ENCODE data around the gene MLLT1.

MLLT1 gene

DNA sequence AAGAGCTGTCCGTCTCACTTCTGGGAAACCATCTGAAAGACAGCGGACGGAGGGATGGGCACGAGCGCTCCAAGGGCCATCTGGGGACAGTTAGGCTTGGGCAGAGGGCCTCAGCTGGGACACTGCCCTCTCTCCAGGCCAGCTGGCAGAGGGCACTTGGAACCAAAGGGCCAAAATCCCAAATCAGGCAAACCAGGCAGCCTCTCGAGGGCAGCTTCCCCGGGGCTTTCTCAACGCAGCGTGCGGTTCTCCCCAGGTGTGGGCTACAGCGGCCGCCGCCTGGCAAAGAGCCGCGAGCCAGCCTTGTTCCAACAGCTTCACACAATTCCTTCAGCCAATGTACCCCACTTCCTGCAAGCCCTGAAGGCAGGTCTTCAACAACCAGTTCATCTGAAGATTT is 5.0 kb downstream of the MLLT1 start:
- no peak for DNase-seq

DNA sequence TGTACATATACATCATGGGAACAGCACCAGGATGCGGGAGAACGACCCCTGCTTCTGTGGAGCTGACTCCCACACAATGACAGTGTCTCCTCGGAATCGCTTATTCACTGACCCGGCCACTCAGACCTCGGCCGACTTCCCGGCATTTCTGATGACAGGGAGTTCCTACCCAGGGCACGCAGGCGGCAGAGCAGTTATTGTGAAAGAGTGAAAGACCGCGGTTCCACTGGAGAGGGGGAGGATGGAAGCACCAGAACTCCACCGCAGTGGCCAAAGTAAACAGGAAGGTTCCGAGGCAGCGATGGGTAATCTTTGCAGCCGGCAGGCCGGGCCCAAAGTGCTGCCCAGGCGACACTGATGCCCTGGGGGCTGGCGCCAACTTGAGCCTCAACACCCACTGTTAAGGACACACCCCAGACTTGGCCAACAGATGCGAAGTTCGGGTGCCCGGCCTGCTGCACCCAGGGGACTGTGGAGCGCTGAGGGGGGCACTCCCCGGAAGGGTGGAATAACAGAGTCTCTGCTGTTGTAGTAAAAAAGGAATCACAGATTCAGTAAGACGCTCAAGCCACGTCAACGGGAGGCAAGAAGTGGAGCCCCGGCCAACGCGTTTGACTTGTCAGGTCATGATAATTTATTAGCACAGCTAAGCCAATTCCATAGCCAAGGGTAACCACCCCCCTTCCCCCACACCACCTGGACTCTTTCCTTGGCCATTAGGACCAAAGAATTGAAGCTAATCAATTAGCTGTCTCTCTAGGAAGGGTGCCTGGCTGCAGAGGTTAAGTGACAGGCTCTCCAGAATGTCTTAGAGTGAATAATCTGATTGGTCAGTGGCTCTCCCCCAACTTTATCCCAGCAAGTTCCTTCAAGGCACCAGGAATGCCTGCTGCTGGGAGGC is 5.8 kb downstream of the MLLT1 start:
- no peak for DNase-seq

DNA sequence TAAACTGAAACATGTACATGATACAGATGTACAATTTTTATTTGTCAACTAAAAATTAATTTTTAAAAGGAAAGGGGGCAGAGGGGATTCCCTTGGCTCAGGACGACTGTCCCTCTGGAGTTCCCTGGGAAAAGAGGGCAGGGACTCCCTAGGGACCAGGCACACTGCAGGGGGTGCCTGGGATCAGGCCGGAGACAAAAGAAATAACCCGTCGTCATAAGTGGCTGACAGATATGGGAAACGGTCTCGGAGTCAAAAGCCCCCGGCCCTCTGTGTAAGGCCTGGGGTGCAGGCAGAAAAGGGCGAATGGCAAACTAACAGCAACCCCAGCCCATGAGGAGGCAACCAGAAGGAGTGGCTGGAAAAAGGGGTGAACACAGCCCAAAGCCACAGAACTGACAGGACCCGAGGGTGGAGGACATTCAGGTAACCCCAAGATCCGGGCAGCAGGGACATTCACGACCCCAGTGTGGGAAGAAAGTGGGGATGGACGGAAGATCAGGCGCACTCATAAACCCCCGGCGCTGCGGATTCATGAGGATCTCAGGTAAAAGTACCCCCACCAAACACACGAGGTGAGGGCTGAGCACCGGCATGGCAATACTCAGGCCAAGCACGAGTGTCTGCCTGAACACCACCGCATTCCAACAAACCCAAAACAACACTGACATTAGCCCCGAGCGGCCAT is 6.7 kb downstream of the MLLT1 start:
- DNase-seq = no peak

DNA sequence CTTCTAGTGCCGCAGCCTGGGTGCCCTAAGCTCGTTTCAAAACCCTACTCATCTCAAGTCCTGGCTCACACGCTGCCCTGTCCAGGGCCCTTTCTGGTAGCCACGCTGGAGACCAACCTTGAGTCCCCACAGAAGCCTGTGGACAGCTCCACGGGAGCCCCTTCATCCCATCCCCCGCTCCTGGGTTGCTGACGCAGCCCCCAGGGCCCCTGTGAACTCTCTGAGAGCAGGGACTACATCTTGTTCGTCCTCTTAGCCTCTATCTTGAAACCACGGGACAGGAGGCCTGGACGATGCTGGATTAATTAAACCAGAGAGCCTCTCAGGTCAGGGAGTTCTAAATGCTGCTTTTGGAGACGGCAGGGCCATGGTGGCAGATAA is 7.4 kb downstream of the MLLT1 start:
- no peak for DNase-seq

DNA sequence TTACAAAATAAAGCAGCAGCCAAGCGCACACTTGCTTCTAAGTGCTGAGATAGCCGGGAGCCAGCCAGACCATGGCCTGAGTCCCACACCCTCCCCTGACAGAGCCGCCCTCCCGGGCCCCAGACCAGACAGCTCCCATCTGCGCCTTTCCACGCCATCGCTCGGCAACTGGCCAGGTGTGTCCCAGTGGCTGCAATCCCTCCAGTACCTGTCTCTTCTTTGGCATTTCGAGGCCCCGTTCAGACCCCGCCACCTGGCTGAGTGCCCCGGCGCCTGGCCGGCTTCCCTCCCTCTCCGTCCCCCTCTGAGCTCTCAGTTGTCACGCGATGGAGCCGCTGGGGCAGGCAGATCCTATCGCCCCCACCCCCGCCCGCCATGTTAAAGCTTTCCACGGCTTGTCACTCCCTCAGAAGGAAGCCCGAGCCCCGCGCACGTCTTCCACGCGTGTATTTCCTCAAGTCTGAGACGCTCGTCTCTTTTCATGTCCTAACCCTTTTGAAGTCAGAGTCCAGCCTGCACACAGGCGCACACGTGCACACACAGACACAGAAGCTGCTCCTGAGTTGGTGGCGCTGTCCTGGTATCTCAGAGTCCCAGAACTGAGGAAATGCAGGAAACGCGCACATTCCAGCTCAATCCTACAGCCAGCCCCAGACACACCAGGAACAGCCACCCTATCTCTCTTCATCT is 7.9 kb downstream of the MLLT1 start:
- DNase-seq = no peak

GRCh38 chr19:6271251-6271650 is 8.5 kb downstream of the MLLT1 start:
- DNase-seq = no peak

- no peak for DNase-seq
Measured at GRCh38 chr19:6270822-6271221, 9.0 kb downstream of the MLLT1 start.

DNA sequence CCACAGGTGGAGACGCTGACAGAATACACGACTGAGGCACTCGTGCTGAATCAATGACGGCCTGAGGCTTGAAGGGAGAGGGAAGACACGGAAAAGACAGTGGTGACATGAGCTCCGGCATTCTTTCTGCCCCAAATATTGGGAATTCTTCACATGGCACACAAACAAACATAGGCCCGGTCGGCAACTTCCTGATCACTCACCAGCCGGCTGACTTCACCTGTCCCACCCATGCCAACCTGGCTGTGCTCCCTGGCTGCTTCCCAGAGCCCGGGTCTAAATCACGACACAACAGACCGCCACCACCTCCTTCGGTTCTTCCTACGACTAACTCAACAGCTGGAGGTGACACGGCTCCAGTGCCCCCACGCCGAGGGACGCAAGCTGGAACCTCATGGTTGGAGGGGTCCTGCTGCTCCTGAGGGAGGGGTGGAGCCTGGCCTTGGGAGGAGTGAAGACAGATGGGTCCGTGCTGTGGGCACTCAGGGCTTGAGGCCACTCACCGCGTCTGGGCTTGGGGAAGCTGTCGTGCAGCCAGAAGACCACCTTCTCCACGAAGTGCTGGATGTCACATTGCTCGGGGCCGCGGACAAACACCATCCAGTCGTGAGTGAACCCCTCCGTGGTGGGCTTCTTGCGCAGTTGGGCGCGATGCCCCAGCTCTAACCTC is 9.6 kb downstream of the MLLT1 start:
- DNase-seq = no peak

DNA sequence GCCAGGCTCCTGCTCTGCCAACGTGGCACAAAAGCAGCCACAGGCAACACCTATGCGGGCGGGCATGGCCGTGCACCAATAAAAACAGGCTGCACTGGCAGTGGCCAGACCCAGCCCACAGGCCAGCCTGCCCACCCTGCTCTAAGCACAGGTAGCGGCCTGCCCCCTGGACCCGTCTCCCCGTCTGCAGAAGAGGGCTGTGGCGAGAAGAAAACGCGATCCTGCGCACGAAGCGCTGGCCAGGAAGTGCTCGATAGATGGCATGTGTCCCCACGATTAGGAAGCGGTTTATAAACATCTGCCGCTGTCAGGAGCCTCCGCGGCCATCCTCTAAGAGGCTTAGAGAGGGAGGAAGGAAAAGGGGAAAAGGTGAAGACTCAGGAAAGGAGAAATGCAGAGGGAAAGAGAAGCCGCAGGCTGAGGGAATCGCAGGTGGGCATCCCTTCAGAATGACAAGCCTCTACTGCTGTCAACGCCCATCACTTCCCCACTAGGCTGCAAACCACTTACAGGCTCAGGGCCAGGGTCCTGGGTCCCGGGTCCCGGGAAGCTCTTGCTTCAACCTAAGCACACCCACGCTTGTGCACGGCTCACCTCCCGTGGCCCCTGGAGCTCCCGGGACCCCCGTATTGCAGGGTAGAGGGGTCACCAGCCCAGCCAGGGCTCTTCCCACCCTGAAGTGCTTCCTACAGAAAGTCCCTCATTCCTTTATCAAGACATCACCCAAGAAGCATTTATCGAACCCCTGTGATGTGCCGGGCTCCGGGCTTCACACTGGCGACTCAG is 10.5 kb downstream of the MLLT1 start:
- DNase-seq = no peak

GRCh38 chr19:6268382-6268771 is 11.4 kb downstream of the MLLT1 start:
- DNase-seq = no peak

- DNase-seq = no peak
Measured at GRCh38 chr19:6267552-6268381, 12.0 kb downstream of the MLLT1 start.

DNA sequence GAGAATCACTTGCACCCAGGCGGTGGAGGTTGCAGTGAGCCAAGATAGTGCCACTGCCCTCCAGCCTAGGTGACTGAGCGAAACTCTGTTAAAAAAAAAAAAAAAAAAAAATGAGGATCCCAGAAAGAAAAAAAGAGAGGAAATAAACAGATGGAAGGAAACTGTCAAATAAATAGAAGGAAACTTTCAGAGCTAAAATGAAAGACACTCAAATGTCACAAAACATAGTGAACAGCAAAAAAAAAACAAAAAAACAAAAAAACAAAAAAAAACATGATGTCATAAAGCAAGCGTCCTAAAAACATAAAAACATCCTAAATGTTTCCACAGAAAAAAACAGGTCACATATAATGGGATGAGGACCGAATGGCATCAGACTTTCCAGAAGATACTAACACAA is 15.0 kb downstream of the MLLT1 start:
- no peak for DNase-seq

DNA sequence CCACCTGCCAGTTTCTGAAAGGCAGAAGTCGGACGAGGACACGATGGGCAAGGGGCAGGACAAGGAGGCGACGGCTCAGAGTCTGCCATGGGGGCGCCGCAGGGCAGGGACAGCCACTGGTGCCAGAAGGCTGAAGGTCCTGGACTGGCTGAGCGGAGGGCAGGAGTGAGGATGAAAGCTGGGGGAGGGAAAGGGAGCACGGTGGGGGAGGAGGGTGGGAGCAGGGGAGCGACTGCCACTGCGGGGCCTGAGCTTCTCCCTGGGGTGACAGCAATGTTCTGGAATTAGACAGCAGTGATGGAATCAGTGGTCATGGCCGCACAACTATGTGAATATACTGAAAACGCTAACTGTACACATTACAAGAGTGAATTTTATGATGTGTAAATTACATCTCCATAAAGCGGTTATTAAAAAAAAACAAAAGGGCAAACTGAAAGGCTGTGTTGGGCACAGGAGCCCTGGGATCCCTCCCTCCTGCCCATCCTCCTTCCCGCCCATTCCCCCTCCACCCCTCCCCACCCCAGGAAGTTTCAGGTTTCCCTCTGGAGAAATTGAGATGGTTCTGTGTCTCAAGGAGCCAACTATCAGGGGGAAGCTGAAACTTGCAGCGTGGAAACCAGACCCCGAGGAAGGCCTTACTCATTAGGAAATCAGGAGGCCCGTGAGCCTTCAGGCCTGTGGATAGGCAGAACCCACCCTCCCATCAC is 15.9 kb downstream of the MLLT1 start:
- DNase-seq = no peak

- DNase-seq = no peak
Measured at GRCh38 chr19:6263306-6263705, 16.5 kb downstream of the MLLT1 start.

- no peak for DNase-seq
Measured at GRCh38 chr19:6262519-6262918, 17.3 kb downstream of the MLLT1 start.

DNA sequence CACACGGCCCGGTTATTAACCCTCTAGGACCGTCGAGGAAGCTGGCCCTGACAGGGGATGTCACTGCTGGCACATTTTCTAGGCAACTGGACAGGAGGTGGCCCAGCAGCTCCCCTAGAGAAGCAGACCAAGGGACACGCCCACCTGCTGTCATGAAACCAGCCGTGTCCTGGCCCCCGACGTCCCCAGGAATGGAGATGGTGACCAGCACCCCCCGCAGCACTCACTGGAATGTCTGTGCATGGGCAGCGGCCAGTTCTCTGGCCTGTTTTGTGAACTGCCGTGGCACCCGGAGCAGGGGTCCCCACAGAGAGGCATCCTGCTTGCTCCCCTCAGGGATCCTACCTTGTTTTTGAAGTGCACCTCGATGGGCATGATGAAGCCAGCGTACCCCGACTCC is 17.9 kb downstream of the MLLT1 start:
- DNase-seq = no peak

GRCh38 chr19:6260912-6261650 is 18.7 kb downstream of the MLLT1 start:
- peak in 1 of 2 donors; percentile 47 for DNase-seq

DNA sequence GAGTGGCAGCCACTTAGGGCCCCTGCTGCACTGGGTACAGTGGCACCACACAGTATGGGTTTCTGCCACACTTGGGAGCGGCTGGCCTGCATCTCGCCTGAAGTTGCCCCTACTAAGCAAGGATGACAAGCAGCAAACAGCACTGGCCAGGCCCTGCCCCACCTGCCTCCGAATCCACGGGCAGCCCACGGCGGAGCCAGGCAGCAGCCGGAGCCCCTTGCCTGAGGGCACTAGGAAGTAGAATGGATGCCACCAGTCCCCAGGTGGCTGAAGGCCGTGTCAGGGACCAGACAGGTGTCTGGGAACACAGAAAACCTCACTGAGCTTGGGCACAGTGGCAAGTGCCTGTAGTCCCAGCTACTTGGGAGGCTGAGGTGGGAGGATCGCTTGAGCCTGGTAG is 19.4 kb downstream of the MLLT1 start:
- DNase-seq = no peak

- no peak for DNase-seq
Measured at GRCh38 chr19:6259312-6259861, 20.4 kb downstream of the MLLT1 start.

DNA sequence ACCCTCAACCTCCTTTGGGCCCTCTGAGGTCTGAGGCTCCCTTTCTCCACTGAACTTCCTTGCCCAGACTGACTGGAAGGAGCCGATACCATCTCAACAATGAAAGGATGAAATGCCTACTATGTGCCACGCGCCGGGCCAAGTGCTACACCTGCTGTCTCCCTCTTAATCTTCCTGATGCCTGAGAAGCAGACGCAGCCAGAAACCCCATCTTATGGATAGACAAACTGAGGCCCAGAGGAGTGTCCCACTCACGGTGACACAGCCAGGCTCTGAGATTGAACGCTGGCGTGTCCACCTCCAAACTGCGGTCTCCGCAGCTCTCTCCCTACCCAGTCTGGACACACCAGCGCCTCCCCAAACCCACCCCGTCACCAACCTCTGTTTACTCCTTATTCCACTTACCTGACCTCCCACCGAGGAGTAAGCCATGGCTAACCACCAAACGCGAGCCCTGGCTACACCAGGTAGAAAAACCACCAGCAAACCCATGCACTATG is 20.9 kb downstream of the MLLT1 start:
- no peak for DNase-seq

Data from stimulated activated CD4-positive, alpha-beta T cell treated with anti-CD3 and anti-CD28 coated beads, Interleukin-2, amount 100 ng/mL, for 24 hours (primary cell).